NCI-H2196 (cell line): ENCODE results near the gene NUP50.

Source experiments
- DNase-seq: peaks from one replicate; lab custom pipeline; 2025; ENCODE audit not compliant: unreplicated experiment; lab: John Stamatoyannopoulos, UW

Gene NUP50, protein sequence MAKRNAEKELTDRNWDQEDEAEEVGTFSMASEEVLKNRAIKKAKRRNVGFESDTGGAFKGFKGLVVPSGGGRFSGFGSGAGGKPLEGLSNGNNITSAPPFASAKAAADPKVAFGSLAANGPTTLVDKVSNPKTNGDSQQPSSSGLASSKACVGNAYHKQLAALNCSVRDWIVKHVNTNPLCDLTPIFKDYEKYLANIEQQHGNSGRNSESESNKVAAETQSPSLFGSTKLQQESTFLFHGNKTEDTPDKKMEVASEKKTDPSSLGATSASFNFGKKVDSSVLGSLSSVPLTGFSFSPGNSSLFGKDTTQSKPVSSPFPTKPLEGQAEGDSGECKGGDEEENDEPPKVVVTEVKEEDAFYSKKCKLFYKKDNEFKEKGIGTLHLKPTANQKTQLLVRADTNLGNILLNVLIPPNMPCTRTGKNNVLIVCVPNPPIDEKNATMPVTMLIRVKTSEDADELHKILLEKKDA

DNA sequence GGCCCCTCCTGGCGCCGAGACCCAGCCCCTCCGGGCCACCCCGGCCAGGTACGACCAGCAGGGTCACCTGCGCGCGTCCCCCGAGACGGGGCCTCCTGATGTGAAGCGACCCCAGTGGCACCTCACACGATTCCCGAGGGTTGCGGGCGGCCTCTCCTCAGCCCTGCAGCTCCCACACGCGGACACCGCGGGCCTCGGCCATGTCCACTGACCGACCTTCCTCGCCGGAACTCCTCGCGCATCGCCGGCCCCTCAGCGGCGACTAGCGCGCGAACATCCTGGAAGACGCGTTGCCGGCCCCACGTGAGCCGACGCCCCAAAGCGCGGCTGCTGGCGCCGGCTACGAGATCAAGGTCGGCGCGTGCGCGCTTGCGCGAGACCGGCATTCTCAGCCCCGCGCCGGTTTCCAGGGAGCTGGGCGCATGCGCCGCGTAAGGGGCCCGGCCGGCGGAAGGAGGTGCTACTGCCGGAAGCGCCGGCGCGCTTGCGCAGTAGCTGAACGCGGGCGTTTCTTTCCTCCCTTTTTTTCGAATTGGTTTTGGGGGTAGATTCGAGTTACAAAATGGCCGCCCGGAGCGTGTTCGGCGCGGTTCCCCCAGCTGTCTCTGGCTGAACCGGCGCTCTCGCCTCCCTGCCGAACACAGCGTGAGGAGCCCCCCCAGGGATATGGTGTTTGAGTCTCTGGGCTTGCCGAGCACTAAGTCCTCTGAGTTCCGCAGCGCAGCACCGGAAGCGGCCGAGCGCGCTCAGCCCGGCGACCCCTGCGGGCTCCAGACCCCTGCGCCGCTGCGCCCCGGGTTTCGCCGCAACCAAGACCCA lies at the start of gene NUP50:
TSS of gene NUP50 (plus strand) at position 475 of the 819 bp plus-strand sequence. CDS start 4,253 bp downstream, outside the sequence.
- peak; percentile 98 for DNase-seq

DNA sequence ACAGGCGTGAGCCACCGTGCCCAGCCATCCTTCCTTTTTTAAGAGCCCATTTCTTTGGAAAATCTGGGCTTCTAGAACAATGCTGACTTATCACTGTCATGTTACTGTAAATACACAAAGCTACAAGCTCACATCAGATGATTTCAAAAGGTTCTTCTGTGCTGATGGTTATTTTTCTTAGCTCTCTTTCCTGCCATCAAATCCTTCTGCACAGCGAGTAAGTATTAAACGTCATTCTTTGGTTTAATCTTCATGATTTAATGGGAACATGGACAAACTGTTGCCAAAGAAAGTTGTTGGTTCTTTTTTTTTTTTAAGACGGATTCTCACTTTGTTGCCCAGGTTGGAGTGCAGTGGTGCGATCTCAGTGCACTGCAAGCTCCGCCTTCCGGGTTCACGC lies 43.3 kb upstream of the NUP50 start:
- DNase-seq: no peak

DNA sequence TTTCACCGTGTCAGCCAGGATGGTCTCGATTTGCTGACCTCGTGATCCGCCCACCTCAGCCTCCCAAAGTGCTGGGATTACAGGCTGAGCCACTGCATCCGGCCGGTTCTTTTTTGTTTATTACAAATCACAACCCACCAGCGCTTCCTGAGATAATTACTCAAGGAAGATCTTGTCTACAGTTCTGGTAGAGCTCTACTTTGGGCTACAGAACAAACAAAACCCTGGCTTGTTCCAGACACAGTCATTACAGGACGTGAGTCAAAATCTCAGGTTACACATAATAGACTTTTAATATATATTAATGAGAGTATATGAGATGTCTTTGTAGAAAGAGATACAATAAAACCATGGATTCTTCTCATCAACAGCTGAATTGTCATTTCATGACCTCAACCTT lies 42.8 kb upstream of the NUP50 start:
- DNase-seq: peak; percentile 33

DNA sequence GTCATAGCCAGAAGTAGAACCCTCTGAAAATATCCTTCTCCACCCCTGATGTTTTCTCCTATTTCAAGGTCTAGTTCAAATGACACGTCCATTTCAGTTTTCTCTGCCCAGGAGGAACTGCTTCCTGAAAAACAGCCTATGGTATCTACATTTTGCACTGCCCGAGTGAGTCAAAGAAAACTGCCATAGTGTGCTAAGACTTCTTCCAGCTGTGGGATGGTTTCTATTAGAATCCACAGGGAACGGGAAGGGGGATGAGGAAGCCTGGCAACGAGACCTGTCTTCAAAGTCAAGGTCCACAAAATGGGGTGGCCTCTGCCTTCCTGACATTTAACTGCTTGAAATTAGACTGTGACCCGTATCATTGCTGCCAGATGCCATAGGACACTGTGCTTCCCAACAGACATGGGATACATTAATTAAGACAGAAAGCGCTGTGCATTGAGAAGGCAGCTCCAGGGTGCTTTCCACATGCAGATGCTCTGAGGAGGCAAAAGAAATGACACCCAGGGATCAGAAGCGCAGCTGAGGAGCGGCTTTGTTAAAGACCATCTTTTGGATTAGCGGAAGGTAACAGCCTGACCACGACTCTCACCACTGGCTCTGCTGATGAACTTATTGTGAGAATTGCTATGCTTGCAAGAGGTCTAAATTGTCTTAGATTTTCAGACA lies 39.4 kb upstream of the NUP50 start:
- DNase-seq: no peak

DNA sequence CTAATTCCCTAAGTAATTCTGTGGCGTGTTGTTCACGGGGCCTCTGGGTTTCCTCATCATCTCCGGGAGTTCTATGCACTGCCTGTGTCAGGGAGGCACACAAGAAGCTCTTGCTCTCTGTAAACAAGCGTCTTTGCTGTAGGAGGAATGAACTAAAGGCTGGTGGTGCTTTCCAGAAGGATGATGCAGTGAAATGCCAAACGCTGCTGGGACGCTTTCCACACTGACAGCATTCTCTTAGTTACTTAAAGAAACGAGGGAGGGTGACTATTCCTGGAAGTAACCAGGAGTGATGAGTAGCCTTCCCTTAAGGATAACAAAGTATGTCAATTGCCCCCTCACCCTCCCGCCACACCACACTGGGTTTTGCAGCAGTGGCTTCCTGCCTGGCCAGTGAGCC lies 38.5 kb upstream of the NUP50 start:
- DNase-seq: no peak

DNA sequence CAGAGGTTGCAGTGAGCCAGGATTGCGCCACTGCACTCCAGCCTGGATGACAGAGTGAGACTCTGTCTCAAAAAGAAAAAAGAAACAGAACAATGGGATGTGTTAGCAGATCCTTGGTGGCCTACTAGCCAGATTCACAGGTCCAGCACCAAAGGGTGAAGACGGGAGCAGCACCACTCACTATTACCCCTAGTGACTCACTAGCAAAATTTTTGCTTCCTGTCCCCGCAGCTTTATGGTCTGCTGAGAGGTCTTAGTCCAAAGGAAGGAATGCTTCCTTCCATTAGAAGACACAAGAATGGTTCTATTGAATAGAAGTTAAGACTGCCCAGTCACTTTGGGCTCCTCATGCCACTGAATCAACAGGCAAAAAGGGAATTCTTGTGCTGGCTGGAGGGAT lies 35.9 kb upstream of the NUP50 start:
- DNase-seq: no peak

DNA sequence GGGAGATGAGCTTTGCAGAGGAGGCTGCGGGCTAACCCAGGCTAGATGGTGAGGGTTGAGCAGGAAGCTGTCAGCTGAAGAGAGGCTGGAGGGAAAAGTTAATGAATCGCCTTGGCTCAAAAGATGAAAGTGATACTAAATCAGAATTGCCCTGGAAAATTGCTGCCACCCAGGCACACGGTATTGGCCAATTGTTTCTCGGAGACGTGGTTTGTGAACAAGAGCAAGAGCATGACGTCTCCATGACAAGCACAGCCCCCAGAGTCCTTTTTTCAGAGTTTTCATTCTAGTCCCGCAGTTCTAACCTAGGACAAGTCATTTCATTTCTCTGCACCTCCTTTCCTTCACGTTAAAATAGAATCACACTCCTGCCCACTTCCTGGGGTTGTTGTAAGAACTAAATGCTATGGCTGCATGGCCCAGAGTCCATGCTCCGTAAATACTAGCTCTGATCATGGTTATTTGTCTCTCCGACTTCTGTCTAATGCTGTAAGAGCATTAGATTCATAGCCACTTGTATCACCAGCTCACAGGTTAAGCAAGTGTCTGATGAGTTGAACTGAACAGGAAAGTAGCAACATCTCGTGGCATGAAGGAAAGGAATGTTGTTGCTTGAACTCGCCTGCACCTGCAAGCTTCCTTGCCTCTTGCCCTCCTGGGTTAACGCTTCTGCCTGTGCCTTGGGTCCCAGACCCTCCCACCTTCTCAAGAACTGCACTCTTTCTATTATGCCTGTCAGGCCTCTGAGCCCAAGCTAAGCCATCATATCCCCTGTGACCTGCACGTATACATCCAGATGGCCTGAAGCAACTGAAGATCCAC lies 33.8 kb upstream of the NUP50 start:
- no peak for DNase-seq

DNA sequence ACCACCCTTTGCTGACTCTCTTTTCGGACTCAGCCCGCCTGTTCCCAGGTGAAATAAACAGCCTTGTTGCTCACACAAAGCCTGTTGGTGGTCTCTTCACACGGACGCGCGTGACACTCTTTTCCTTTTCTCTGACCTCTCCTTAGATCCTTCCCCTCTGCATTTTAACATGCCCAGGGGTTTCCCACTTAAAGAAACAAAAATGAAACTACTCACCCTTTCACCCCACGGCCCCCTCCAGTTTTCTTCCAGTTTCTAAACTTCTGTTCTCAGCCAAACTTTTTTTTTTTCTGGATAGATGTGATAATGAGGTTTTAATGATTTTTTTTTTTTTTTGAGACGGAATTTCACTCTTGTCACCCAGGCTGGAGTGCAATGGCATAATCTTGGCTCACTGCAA lies 32.8 kb upstream of the NUP50 start:
- DNase-seq: no peak

DNA sequence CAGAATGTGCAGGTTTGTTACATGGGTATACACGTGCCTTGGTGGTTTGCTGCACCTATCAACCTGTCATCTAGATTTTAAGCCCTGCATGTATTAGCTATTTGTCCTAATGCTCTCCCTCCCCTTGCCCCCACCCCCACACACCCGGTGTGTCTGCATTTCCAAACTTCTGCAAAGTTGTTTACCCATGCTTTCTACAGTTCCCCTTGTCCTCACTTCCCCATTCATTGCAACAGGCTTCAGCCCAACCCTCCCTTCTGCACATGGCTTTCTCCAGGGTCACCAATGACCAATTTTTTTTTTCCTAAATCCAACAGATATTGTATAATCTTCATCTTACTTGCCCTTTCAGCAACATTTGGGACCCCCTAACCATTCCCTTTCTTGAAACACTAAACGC lies 32.0 kb upstream of the NUP50 start:
- no peak for DNase-seq

DNA sequence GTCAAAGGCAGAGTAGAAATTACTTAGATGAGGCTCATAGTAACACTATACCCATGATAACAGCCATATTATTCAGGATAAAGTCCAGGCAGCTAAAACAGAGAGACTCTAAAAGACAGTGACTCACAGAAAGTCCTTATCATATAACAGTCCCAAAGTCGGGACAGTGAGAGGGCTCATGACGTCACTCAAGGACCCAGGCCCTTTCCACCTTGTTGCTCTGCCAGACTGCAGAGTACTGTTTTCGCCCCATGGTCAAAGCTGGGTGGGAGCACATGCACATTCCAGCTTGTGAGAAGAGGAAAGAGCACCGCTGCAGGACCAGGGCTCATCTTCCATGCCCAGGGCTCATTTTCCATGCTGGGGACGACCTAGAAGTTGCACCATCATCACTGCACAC lies 29.4 kb upstream of the NUP50 start:
- no peak for DNase-seq

DNA sequence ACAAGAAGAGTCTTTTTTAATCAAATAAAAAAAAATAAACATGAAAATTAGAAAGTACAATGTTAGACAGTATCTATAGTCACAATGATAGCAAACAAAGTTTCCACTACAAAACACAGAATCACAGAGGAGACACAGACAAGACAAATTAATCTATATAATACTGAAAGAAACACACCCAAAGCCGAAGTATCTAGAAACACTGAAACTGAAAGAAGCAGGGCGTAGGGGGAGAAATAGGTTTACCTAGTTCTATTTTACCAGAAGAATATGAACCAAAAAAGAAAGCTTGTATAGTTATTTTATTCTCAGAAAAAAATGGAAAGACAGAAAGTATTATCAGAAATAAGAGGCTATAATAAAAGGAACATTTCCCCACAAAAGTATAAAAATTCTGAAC lies 27.1 kb upstream of the NUP50 start:
- DNase-seq: no peak

DNA sequence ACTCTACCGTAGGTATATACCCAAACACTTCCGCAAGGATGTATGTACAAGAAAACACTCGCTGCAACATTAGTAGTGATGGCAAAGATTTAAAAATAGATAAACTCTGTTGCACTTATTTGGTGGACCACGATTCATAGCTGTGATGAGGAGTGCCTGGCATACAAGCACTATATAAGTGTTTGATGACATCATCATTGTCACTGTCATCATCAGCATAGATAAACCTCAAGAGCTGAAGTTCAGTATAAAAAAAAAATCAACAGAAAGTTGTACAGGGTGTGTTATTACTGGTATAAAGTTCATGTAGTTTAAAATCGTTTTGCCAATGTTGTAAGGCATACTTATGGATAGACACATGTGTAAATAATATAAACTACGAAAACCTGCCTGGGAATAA lies 24.0 kb upstream of the NUP50 start:
- DNase-seq: no peak

DNA sequence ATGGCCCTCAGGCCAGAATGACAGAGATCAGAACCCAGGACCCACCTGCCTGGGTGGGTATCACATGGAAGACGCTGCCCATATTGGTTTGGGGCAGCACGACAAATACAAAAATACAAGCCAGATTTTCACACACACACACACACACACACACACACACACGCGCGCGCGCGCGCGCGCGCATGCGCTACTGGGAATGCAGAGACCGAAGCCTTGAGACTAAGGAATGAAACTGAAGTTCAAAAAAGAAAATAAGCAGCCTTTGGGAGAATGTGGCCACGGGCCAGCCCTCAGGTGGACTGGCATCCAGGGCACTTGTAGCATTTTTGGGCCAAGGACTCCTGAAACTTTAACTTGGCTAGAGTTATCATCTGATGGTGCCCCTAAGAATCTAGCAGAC lies 21.3 kb upstream of the NUP50 start:
- no peak for DNase-seq

DNA sequence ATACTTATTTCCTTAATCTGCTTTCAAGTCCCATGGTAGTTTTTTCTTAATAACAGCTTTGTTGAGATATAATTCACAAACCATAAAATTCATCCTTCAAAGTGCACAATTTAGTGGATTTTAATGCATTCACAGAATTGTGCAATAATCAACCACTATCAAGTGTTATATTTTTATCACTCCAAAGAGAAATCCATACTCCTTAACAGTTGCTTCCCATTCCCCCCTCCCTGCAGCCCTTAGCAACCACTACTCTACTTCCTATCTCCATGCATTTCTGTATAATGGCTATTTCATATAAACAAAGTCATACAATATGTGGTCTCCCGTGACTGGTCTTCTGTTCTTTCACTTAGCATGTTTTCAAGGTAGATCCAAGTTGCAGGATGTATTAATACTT lies 18.8 kb upstream of the NUP50 start:
- DNase-seq: no peak

DNA sequence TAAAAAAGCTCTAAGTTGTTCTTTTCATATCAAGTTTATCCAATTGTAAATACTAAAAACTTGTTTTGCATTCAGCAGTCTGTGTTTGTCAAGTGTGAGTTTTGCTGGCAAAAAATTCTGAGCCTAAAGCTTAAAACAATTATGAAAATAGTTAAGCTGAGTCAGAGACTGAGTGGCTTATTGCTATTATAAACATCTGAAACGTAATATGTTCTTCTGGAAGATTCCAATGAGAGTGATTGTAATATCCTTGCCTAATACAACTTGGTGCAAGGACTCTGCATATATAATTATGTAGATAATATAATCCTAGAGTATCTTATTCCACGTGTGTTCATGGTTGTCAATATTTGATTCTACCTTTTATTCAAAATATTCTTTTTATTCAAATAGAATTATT lies 14.1 kb upstream of the NUP50 start:
- no peak for DNase-seq

DNA sequence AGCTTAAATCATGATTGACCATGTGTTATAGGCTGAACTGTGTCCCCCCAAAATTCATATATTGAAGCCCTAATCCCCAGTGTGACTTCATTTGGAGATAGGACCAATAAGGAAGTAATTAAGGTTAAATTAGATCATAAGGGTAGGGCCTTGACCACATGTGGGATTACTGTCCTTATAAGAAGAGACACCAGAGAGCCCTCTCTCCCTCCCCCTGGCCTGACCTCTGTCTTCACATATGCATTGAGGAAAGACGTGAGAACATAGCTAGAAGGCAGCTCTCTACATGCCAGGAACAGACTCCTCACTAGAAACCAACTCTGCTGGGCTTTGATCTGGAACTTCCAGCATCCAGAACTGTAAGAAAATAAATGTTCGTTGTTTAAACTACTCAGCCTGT lies 13.6 kb upstream of the NUP50 start:
- DNase-seq: no peak

DNA sequence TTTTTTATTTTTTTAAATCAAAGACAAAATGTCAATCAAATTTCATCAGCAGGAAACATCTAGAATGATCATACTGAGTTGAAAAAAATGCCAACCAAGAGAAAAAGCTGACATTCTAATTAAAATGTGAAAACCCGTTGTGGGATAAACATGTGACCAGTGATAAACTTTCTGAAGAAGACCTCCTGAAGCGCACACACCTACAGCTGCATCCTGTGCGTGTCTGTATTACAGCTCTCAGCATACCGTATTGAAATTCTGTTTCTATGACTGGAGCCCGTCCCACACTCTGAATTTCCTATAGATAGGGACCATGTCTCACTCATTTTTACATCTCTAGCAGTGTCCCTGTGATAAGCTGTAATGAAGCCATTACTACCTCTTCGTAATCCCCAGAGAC lies 12.2 kb upstream of the NUP50 start:
- no peak for DNase-seq

DNA sequence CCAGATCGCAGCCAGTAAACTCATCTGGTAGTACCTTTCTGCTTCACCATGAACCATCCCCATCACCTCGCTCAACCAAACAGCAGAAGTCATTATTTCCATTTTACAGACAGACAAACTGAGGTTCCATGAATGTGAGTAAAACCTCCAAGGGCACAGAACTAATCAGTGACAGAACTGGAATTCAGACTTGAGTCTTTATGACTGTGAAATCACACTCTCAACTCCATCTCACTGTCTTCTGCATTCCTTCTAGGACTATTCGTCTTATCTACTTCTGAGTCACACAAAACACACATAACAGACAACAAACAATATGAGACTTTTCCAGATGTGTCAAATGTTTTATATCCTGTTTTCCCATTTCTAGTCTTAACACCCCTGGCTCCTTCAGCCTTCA lies 9.3 kb upstream of the NUP50 start:
- DNase-seq: no peak

DNA sequence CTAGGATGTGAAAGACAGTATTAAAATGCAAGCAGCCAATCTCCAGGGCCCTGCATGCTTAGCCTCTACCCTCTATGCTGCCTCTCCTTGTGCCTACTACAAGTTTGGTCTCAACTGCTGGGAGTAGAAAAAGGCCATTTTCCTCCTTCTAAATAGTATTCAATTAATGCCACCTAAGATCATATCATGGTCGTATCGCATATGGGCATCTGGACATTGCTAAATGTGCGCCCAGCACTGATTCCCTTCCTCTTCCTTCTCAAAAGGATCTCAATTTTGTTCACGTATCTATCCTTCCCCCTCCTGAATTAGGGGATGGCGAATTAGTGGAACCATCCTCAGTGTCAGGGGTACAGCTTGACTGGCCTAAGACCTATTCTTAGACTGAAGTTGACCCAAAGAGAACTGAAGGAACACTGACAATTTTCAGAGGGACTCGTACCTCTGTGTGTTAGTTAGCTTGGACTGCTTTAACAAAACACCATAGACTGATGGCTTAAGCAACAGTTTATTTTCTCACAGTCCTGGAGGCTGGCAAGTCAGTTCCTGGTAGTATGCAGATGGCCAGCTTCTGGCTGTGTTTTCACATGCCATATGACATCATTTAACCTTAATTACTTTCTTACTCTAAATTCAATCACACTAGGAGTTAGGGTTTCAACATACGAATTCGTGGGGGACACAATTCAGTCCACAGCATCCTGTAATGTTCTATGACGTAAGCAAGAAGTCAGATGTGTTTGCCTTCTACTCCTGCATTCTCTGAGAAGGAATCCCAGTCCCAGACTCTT lies 8.5 kb upstream of the NUP50 start:
- no peak for DNase-seq

DNA sequence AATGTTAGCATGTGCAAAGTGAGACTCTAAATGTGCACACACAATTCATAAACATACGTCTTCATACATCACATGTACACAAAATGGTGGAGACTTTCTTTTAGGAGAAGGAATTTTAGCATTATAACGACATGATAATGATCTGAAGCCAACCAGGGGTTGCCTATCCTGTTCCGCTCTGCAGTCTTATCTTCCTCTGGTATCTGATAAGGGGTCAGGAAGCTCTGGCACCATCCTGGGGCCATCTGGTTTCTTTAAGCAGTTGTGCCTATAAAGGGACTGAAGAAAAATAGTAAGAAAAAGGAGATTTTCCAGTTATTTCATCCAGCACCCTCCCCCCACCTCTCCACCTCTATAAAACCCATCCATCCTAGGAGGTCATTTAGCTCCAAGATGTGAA lies 5.8 kb upstream of the NUP50 start:
- no peak for DNase-seq
